SK-N-SH treated with all-trans-retinoic acid at 6 μM for 48 hours (cell line): ENCODE measurements around the gene ALKBH5.

Experiments used
- CSDC2 ChIP-seq: fragments of 250-450 bp; sonication (Bioruptor Pico); IDR thresholded peaks from 2 replicates; pipeline ENCODE4 v1.5.0; 2020; ENCODE audit warnings: mild to moderate bottlenecking, moderate library complexity
- PPARA ChIP-seq: fragments of 250-450 bp; sonication (Bioruptor Pico); IDR thresholded peaks from 2 replicates; pipeline ENCODE4 v1.5.0; 2020; ENCODE audit warnings: mild to moderate bottlenecking, borderline replicate concordance
- ZC3H10 ChIP-seq: fragments of 250-450 bp; sonication (Bioruptor Pico); IDR thresholded peaks from 2 replicates; pipeline ENCODE4 v1.5.1; 2021; ENCODE audit warnings: mild to moderate bottlenecking, moderate library complexity
- ZFP3 ChIP-seq: fragments of 250-450 bp; sonication (Bioruptor Pico); IDR thresholded peaks from 2 replicates; pipeline ENCODE4 v1.5.0; 2020; ENCODE audit warnings: mild to moderate bottlenecking, moderate library complexity

- no peak for TF ChIP-seq ZC3H10 (CRISPR knock-in tag)
- no peak for TF ChIP-seq PPARA (CRISPR knock-in tag)
- no peak for TF ChIP-seq CSDC2 (CRISPR knock-in tag)
- no peak for TF ChIP-seq ZFP3 (CRISPR knock-in tag)
These were observed 26.2 kb upstream of the ALKBH5 start for GRCh38 chr17:18157354-18157985.
